Stimulated activated CD8-positive, alpha-beta memory T cell treated with anti-CD3 and anti-CD28 coated beads, Interleukin-12 subunit alpha, Interleukin-12 subunit beta, amount 100 ng/mL, for 1 hour (primary cell): ENCODE data around the gene NPTN.
"Not testable (repeated sequence)": the region's sequence is repeated elsewhere in the genome, so short reads cannot be mapped to it uniquely, and the experiment has no call there.

ENCODE experiments used
- DNase-seq: peaks from one replicate; pipeline ENCODE4 v3.0.0-alpha.2; 2020; ENCODE audit warnings: low read depth

NPTN gene

GRCh38 chr15:73600413-73601335, 32.5 kb downstream of the NPTN start:
- DNase-seq: no peak

GRCh38 chr15:73599934-73600333, 33.3 kb downstream of the NPTN start:
- no peak for DNase-seq

GRCh38 chr15:73598530-73599160, 34.5 kb downstream of the NPTN start:
- DNase-seq: no peak

- DNase-seq: no peak
Observed at GRCh38 chr15:73597036-73597638, 36.1 kb downstream of the NPTN start.

- no peak for DNase-seq
Observed at GRCh38 chr15:73596174-73596573, 37.0 kb downstream of the NPTN start.

- DNase-seq: no peak
Observed at GRCh38 chr15:73594109-73594508, 39.1 kb downstream of the NPTN start.

GRCh38 chr15:73593304-73594074, 39.7 kb downstream of the NPTN start:
- DNase-seq: no peak

GRCh38 chr15:73590263-73590662, 42.9 kb downstream of the NPTN start:
- no peak for DNase-seq

- DNase-seq: no peak
Observed at GRCh38 chr15:73589766-73590165, 43.4 kb downstream of the NPTN start.

GRCh38 chr15:73585871-73586654, 47.1 kb downstream of the NPTN start:
- no peak for DNase-seq

- no peak for DNase-seq
Observed at GRCh38 chr15:73584699-73585420, 48.3 kb downstream of the NPTN start.

GRCh38 chr15:73583544-73583943, 49.6 kb downstream of the NPTN start:
- DNase-seq: no peak

GRCh38 chr15:73582851-73583379, 50.3 kb downstream of the NPTN start:
- DNase-seq: no peak

- DNase-seq: no peak
Observed at GRCh38 chr15:73578026-73578425, 55.2 kb downstream of the NPTN start.

- not testable (repeated sequence) for DNase-seq
Observed at GRCh38 chr15:73577593-73577992, 55.6 kb downstream of the NPTN start.

- DNase-seq: no peak
Observed at GRCh38 chr15:73575636-73576247, 57.4 kb downstream of the NPTN start.

GRCh38 chr15:73573572-73573971, 59.6 kb downstream of the NPTN start:
- DNase-seq: no peak

GRCh38 chr15:73573037-73573436, 60.2 kb downstream of the NPTN start:
- DNase-seq: no peak

GRCh38 chr15:73572296-73572695, 60.9 kb downstream of the NPTN start:
- no peak for DNase-seq

GRCh38 chr15:73571346-73571745, 61.8 kb downstream of the NPTN start:
- DNase-seq: no peak
